GM21619 (cell line): ENCODE data around the gene THEM4.
"Not testable (repeated sequence)": the region's sequence is repeated elsewhere in the genome, so short reads cannot be mapped to it uniquely, and the experiment has no call there.

Experiments
- ATAC-seq: cut with Tn5 transposase; IDR thresholded peaks from one replicate; pipeline ENCODE4 v1.9.1; 2021; ENCODE audit not compliant: unreplicated experiment

The THEM4 gene

DNA sequence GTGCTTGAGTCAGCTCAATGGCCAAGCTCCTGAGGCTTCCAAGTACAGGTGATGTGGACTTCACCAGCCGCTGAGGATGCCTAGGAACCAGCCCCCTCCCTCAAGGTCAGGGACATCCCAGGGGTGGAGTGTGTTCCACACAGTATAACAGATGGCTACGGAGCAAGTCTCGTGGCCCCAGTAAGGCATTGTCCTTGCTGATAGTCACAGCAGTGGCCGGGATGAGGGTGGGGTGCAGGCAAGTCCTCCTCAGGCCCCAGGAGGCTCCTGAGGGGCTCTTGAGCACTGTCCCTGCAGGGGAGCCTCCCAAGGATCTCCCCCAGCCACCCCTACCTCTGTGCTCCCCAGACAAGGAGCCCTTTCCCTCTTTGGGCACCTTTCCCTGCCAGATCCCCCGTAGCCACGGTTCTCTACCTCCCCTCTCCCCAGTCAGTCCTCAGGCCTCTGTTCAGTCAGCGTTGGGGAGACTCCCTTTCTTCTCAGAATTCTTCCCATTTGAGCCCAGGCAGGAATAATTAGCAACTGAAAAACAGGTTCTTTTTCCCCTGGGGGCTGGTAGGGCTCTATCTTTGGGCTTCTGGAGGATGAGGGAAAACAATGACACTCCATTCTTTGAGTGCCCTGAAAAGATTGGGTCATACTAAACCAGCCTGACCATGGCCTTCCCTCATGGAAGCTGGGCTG, 48.7 kb downstream of the THEM4 start:
- no peak for ATAC-seq

DNA sequence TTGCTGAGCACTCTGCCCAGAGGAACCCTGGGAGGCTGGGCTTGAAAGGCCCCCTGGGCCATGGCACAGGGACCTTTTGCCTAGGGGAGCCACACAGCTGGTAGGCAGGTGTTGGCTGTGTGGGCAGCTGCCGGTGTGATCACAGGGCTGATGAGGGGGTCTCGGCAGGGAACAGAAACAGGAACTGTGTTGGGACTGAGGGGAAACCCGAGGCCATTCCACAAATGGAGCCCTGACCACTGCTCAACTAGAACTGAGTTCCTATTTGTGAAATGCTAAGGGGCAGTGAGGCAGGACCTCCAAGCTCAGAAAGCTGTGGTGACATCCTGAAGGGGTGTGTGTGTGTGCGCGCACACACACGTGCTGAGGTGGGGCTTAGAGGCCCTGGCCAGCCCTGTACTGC, 49.4 kb downstream of the THEM4 start:
- no peak for ATAC-seq

- ATAC-seq, result no peak
These were observed 50.2 kb downstream of the THEM4 start for GRCh38 chr1:151858886-151859665.

DNA sequence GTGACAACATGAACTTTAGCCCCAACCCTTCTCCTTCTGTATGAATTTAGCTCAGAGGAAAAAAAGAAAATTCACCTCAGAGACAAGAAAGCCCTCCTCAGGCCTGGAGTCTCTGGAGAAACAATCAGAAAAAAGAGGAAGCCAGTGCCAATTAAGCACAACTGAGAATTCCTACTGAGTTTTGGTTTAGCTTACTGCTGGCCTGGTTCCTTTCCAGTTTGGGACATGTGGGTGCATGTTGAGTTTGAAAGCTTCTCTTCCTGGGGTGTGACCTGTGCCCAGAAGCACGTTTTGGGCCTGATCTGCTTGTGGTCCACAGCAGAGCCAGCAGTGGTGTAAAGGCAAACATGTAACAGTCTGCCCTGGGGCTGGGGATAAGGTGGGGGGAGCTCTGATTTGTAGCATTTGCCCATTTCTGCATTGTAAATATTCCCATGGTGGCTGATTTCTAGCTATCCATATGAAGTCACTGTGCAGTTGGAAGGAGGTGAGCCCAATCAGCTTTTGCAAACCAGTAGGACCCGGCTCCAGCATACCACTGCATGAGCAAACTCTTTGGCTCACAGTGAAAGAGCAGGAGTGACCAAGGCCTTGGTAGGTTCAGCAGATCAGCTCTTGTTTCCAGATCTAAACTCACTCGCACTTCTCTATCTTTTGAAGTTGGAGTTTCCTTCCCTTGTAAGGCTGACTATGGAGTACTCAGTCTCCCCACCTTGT, 51.1 kb downstream of the THEM4 start:
- no peak for ATAC-seq

DNA sequence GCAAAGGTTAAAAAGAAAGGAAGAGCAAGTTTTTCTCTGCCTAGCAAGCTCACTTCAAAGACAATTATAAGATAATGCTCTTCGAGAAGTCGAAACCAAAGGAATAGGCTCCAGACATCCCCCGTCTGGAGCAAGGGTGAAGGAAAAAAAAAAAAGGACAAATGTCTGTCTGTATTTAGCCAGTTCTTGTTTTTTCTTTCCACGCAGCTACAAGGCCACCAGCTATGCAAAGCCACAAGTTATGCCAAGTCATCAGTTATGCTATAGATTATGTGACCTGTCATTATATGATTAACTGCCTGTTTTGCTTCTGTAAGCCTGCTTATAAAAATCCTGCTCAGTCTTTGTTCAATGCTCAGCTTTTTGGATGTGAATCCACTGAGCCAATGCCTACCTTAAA, 53.4 kb downstream of the THEM4 start:
- no peak for ATAC-seq

DNA sequence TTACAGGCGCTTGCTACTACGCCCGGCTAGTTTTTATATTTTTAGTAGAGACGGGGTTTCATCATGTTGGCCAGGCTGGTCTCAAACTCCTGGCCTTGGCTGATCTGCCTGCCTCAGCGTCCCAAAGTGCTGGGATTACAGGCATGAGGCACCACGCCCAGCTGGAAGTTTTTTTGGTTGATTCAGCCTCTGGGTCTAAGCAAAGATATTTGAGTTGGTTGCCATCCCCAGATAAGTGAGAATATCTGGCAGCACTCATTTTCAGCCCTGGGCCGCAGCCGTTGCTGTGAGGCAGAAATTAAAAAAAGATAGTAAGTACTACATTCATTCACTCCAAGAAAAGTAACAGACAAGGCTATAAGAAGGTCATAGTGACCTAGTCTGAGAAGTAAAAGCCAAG, 53.8 kb downstream of the THEM4 start:
- ATAC-seq, result not testable (repeated sequence)

- ATAC-seq, result no peak
These were observed 54.7 kb downstream of the THEM4 start for GRCh38 chr1:151854658-151855057.

DNA sequence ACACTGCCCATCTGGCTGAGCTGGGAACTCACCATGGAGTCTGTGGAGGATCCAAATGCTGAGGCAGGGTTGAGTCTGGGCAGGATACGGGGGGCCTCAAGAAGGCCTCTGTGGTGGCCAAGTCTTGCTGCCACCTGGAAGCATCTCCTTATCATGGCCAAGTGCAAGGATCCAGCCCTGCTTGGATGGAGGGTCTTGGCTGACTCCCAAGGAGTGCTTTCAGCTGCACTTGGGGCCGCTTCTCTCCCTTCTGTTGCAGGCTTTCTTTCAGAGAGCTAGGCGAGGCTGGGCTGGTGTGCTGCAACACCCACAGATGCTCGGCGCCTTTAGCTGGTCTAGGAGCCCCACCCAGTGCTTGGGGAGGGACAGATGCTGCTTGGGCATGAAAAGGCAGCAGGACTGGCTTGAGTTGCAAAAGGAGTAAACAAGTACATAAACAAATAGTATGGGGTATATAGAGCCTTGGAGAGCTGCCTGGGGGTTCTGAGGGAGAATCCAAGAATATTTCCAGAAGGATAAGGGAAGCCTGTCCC, 55.8 kb downstream of the THEM4 start, which contains the start of gene THEM5:
THEM5 (minus strand) TSS at position 302 of the 533 bp plus-strand sequence; CDS start at position 155, 147 bp downstream.
- ATAC-seq, result no peak

GRCh38 chr1:151852733-151853132, 56.6 kb downstream of the THEM4 start:
- ATAC-seq, result no peak

DNA sequence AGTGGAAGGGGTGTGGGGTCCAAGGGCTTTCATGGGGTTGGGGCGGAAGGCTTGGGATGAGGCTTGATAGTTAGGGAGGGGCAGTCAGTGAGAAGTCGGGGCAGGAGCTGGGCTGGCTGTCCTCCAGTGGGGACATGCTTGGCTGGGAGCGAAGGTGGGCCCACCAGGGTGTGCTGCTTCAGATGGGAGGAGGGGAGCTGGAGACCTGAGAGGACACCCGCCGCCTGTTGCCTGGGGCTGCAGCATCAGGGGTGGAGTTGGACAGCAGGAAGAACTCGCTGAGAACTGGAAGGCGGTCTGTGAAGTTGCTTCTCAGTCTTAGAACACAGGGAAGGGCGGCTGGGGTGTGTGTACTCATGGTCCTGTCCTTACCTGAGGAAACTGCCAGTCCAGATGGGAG, 57.4 kb downstream of the THEM4 start:
- ATAC-seq, result no peak

DNA sequence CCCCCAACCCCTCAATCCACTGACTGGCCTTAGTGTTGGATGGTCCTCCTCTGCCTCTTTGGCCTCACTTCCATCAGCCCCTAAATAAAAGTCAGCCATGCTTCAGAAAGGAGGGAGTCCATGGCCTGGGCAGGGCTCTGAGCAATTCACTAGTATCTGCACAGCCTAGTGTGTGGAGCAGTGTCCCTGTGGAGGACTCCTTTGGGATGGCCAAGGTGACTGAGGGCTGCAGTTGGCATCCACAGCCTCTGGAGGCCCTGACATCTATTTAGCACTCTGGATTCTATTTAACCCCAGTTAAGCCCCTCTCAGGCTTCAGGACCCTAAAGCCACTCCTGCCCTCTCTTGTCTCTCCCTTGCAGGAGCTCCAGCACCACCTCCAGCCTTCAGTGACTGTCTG, 59.4 kb downstream of the THEM4 start:
- no peak for ATAC-seq

- ATAC-seq, result no peak
These were observed 60.2 kb downstream of the THEM4 start for GRCh38 chr1:151849126-151849525.

GRCh38 chr1:151847867-151848596, 61.3 kb downstream of the THEM4 start:
- ATAC-seq, result no peak

GRCh38 chr1:151846686-151847237, 62.5 kb downstream of the THEM4 start:
- no peak for ATAC-seq

DNA sequence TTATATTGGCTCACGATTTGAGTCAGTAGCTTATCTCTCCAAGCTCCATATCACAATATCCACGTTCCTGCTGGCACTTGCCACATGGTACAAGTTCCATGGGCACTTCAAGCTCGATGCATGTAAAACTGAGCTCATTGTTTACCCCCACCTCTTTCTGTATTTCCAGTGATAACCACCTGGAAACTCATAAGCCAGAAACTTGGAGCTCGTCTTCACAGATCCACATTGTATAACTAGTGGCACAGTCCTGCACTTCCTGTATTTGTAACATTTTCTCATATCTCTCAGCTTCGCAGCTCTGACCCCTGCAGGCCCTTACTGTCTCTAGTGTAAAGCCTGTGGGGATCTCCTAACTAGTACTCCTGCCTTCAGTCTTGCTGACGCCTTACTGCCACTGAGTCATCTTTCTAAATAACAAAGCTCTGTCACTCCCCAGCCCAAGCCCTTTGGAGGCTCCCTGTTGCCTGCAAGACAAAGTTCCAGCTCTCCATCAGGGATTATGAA, 63.2 kb downstream of the THEM4 start:
- ATAC-seq, result no peak

- no peak for ATAC-seq
These were observed 65.9 kb downstream of the THEM4 start for GRCh38 chr1:151843398-151843797.

DNA sequence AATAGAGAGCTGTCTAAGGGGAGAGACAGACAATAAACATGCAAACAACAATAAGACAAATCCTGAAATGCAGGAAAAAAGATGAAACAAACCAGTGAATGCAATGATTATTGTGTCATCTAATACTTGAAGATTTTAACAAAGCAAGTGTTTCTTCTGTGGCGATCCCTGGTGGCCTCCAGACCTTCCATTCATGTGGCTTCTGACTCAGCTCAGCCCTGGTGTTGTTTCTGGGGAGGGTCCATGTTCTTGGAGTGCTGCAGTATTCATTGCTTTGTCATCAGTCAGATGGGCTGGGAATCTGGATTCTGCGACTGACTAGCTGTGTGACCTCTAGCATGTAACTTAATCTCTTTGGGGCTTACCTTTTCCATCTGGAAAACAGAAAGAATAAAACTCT, 68.2 kb downstream of the THEM4 start:
- no peak for ATAC-seq

- ATAC-seq, result no peak
These were observed 68.9 kb downstream of the THEM4 start for GRCh38 chr1:151840421-151840820.

- no peak for ATAC-seq
These were observed 69.6 kb downstream of the THEM4 start, which contains the start of gene C2CD4D for GRCh38 chr1:151839457-151840403. Gene C2CD4D, minus strand, starts transcription at chr1:151839820. Its CDS starts 831 bp downstream, at chr1:151838989.
